Pulmonary artery endothelial cell (primary cell): ENCODE measurements around the gene PITX1. TPM values are rescaled to one million over a fixed set of nuclear protein-coding genes. Genes with fewer than 3 reads are reported as not detected.
"Not testable (repeated sequence)": the region's sequence is repeated elsewhere in the genome, so short reads cannot be mapped to it uniquely, and the experiment has no call there.

ENCODE experiments used
- DNase-seq: peaks from one replicate; pipeline ENCODE4 v3.0.0-alpha.2; 2011; ENCODE audit warnings: low read depth, low spot score
- total RNA-seq: library from RNA; depleted of rRNA; stranded (reverse); fragments of >200 nt; gene quantifications from 2 replicates; pipeline ENCODE4 v1.2.3, GENCODE V29; 2014

The PITX1 gene
- total RNA-seq = 0.04 and 0.26 TPM in 2 replicates

DNA sequence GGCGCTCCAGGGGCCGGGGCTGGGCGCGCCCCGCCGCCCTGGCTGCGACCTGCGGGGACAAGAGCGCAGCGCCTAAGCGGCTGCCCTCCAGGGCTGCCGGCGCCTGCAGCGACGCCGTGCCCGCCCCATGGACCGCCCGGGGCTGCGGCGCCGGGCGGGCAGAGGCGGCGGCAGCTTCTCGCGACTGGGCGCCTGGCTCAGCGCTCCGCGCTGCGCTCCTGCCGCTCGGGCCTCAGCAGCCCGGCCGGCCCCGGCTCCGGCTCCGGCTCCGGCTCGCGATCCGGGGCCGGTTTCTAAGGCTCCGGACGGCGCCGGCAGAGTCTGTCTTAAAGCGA lies at the start of gene PITX1:
Gene PITX1 (minus strand): TSS at position 328 of the 335 bp plus-strand sequence. CDS start 347 bp downstream, outside the sequence.
- no peak for DNase-seq

DNA sequence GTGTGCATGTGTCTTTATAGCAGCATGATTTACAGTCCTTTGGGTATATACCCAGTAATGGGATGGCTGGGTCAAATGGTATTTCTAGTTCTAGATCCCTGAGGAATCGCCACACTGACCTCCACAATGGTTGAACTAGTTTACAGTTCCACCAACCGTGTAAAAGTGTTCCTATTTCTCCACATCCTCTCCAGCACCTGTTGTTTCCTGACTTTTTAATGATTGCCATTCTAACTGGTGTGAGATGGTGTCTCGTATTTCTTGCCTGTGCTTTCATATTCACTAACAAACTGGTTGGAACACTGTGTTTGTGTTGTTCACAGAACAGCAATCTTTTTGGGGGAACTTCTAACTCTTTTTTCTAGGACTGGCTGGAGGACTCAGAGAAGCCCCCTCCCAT lies 49.3 kb upstream of the PITX1 start:
- DNase-seq = not testable (repeated sequence)

DNA sequence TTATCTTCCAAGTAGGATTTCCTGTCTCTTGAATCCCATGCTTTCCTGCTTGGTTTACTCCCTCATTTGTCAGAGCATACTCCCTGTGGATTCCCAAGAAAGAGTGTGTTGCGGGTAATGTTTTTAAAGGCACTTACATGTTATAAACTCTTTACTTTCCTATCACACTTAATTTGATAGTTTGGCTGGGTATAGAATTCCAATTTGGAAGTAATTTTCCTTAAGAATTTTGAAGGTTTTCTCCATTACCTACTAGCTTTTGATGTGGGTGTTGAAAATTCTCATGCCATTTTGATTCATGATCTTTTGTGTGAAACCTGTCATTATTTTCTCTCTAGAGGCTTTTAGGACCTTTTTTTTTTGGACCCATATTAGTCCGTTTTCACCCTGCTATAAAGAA lies 47.2 kb upstream of the PITX1 start:
- no peak for DNase-seq

DNA sequence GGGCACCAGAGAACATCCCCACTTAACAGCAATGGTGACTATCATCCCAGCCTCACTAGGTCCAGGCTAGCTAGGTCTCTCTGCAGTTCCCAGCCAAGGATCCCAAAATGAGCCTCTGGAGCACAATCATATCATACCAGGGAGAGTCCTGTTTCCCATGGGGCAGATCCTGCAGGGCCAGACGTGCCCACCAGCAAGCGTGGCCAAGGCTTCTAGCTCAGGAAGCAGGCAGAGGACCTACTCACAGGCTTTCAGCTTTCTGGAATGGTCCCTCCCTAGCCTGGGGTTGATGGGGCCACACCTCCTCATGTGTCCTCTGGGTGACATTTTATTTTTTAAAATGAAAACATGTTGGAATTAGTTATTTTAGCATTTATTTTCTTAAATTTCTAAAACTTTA lies 45.7 kb upstream of the PITX1 start:
- DNase-seq = no peak

DNA sequence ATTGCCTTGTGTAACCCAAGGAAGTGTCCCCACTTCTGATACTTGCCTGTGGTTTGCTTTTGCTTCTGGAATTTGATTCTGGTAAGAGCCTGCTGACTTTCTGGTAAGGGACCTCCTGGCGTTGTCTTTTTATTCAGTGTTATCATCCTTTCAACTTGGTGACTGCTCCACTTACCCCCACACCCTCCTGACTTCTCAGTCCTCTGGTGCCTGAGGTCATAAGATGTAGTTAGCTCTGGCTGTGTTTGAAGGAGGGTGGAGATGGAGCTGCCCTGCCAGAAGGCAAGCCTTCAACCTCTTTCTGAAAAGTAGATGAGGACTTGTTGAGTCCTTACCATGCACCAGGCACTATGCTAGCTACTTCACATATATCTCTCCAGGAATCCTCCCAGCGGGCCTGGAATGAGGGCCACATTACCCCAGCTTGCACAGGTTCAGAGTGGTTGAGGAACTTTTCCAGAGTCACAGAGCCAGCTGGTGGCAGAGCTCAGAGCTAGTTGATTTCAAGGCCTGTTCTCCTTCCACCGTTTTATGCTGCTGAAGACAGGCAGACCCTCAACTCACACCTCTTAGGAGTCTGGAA lies 45.2 kb upstream of the PITX1 start:
- DNase-seq = no peak

DNA sequence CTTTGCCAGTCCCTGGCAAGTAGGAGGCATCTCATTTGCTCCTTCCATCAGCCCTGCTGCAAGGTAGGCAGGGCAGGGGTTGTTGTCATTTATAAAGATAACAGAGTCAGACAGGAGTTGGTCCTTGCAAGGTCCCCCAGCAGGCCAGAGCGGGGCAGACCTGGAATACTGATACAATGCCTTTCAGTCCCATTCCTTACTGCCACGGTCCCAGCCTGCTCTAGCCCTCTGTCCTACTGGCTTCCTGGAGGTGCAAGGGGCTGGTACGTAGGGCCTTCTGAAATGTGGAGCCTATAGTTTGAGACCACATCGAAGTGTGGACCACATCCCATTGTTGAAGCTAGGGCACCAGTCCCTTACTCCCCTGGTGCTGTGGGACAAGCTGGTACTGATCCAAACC lies 42.8 kb upstream of the PITX1 start:
- DNase-seq = no peak

DNA sequence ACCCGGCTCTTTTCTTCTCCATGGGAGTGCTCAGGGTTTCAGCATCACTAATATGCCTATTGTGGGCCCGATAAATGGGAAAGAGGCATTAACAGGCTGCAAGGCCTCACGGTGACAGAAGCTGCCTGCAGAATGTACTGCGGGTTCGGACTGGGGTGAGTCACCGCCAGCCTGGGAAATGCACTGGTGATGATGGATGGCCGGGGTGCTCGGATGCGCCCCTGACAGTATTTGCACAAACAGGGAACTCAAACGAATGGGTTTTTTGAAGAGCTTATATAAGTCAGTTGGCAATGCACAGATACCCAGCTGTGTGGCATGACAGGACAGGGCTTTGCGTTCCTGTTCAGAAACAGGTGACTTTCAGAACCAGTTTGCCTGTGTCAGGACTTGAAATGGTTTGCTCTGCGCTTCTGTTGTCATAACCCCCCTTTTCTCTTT lies 42.0 kb upstream of the PITX1 start:
- no peak for DNase-seq

DNA sequence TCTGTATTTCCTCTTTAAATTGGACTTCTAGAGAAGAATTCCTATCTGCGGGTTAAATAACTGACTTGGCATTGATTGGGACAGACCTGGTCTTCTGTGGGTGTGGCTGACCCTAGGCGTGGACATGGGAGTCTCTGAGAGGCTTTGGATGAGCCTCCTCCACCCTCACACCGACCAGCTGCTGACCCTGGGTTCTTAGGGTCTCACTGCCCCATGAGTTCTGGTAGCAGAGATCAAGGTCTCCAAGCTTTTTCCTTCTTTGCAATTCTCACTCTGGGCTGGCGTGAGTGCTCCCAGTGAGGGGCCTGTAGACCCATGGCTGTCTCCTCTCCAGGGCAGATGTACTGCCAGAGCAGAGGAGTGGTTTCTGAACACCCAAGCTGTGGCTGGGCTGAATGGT lies 41.6 kb upstream of the PITX1 start:
- DNase-seq = no peak

DNA sequence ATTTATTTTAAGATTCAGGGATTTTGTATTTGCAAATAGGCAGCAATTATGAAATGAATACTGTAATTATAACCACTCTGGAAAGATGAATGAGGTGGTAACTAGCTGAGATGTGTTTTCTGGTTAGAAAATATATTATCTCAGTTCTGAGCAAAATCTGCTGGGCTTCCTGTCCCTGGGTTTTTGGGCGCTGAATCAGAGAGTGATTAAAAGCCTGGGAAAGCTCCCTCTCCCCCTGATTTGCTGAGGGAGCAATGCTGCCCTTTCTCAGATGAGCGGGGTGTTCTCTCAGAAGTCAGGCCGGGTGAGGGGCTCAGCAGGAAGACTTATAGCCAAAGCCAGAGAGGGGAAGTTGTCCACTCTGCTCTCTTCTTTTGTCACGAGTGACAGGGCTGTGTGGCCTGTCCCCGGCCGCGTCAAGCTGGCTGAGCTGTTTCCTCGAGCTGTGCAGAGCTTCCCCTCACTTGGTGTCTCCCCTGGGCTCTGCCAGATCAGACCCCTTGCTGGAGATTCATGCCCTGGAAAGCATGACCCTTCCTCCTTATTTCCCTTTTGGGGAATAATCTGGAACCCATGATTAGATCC lies 39.8 kb upstream of the PITX1 start:
- DNase-seq = no peak

DNA sequence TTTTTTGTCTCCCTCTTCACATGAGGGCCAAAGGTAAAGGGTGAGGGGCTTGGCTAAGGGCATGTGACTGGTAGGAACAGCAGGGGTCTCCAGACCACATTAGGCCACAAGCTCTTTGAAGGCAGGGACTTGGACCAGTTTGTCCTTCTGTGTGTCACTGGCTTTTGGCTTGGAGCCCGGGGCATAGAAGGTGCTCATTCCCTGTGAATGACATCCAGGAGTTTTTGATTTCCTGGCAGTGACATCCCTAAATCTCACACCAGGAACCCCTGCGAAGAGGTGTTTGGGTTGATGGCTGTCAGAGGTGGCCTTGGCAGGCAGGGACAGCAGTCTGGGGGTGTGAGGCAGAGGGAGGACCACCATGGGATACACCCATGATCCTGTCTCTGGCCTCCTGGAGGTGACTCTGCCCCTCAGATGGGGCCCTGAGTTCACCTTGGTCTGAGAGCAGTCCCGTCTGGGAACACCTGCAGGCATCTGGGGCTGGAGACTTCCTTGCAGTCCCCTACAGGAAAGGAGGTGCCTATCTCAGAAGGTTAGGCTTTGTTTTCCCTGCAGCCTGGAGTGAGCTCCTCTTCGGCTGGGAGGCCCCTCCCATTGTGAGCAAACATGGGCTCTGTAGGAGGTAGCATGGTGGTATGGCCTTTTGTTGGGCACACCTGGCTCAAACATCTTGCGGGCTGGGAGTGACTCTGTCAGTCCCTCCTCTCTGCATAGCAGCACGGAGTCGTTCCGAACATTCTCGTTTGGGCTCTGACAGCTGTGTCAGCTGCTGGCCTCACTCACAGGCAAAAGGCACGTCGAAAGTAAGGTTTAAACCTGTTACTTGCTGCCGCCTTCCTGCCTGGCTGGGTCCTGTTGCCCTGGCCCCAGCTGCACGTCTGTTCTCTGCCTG lies 38.6 kb upstream of the PITX1 start:
- no peak for DNase-seq

DNA sequence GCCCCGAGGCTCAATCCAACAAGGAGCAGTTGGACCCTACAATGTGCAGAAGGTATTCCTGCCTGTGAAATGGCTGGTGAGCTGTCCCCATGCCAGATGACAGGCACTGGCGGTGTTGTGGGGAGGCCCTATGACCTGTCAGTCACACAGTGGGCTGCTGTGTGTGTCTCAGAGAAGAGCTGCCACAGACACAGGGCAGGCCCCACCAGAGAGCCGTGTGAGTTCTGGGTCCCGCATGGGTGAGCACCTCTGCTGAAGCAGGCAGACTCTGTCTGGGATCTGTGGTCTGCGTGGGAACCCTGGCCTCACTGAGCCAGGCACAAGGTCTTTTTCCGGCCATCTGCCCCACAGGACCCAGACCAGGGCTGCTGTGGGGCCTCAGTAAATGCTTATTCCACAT lies 37.3 kb upstream of the PITX1 start:
- no peak for DNase-seq

DNA sequence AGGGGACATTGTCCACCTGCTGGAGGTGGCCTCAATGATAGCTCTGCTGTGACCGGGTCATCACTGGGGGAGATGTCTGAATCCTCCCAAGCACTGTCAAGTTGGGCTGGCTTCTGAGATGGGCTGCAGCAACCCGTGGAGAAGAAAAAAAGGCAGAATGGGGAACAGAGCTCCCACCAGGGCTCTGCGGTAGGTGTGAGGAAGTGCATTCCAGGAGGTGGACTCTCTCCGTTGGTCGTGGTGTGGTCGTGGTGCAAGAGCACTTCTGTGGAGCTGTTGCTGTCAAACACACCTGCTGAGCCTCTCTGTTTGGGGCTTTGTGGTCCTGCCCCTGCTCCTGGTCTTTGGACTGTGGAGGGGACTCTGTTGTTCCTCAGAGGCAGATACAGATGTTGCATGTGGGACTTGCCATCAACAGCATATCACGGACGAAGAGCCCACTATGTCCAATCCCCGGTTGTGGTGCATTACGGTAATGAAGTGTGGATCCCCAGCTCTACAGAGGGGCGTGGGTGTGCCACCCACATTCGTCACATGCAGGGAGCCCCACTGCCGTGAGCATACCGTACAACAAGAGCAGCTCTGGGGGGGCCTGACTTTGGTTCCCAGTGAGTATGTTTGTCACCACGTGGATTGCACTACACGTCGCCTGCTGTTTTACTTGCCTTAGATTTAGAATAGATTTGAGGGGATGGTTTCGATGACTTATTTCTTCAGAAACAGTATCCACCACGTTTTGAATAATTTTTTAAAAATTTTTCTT lies 36.0 kb upstream of the PITX1 start:
- DNase-seq = no peak

DNA sequence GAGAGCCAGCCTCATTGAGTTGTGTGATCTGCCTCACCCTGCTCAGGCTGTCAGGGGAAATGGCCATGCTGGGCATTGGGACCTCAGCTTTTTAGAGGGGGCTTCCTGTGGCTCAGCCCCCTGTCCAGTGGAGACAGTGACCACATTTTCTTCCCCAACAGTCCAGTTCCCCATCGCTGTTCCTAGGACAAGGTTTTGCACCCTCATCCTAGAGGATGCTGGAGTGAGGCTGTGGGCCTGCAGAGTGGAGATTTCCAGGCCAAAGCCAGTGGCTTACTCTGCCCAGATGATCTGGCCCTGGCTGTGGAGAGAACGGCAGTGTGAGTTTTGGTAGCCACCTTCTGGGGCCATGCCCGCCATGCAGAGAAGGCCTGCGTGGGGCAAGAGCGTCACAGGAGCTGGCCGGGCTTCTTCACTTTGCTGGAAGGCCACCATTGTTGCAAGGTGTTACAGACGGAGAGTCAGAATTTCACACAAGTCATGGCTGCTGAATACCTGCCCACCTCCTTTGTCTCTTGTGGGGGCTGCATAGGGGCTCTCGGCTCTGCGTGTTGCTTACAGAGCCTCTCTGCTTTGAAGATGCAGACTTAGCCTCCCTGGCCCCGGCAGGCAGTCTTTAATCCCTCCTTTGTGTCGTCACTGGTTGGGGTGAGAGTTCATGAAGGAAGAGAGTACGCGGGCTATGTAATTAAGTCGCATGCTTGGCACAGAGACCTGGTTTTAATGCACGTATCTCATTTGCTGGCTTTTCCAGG lies 35.2 kb upstream of the PITX1 start:
- no peak for DNase-seq

DNA sequence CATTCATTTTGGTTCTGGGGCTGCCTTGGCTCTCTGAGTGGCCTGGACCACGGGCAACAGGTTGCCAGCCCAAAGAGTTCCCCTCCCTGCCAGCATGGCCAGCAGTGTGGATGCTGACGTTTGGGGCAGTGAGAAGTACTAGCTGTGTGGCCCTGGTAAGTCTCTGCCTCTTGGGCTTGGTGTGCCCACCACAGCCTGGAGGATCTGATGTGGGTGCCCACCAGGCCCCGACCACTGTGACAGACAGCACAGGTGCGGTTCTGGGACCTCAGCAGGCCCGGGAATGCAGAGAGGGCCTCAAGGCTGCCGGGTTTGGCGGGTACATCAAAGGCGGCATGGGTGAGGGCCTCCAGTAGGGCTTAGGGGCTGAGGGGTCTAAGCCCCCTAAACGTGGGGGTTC lies 33.6 kb upstream of the PITX1 start:
- DNase-seq = no peak

DNA sequence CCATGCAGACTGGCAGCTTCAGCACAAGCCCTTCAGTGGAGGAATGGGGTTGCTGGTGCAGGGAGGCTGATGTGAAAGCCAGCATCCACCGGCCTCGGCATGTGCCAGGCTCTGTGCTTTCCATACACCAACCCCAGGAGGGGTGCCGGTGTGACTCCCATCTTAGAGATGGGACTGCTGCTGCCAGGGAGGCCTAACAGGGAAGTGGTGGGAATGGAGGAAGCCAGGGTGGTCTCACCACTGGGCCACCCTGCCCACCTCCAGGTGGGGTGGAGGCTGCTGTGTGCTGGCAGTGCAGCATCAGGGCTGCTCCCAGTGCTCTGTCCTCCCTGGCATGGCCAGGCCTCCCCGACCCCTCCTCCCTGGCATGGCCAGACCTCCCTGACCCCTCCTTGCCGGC lies 32.8 kb upstream of the PITX1 start:
- no peak for DNase-seq

DNA sequence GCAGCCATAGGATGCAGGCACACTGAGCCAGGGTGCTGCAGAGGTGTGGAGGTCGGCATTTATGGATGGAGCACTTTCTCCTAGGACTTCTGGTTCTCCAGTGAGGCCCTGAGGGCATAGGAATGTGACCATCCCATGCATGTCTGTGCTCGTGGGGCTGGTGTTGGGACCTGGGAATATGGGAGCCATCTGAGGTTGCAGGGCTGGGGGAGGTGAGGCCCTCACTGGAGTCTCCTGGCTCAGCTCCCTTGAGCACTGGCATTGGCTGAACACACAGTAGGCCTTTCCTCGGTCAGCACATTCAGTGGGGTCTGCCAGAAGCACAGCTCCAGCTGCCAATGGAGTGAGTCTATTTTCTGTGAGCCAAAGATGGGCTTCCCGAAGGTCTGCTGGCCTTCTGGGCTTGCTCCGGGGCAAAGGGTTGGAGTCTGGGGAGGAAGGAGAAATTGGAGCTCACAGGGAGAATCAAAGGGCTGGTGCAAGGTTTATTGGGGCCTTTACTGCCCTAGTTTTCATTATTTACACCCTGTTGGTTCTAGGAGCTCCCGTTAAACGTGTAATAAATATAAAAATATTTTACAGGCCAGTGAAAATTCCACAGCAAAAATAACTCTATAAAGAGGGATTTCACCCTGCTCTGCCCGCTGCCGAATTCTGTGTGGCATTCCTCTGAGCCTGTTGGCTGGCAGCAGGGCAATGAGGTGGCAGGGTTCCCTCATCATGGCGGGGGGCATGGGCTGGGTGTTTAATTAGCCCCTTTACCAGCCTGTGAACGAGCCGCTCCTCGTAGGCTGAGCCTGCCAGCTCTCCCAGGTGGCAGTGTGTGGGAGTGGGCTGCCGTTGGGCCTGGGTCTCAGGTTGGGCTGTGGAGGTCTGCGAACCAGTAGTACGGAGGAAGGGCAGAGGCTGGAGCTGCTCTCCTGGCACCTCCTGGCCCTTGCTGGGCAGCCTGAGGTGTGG lies 31.6 kb upstream of the PITX1 start:
- no peak for DNase-seq

DNA sequence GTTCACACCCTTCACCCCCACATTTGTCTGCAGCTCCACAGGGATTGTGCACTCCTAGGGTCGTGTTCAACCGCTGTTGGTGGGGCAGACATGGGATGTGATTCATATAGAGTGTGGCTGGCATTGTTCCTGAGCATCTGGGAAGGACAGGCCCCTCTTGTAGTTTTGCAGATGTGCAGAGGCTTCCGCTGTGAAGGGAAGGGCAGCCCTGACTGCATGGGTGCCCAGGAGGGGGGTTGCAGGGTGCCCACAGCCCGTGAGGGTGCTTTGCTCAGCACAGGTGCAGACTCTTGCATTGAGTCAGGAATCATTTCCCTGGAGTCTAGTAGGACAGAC lies 30.2 kb upstream of the PITX1 start:
- DNase-seq = no peak

DNA sequence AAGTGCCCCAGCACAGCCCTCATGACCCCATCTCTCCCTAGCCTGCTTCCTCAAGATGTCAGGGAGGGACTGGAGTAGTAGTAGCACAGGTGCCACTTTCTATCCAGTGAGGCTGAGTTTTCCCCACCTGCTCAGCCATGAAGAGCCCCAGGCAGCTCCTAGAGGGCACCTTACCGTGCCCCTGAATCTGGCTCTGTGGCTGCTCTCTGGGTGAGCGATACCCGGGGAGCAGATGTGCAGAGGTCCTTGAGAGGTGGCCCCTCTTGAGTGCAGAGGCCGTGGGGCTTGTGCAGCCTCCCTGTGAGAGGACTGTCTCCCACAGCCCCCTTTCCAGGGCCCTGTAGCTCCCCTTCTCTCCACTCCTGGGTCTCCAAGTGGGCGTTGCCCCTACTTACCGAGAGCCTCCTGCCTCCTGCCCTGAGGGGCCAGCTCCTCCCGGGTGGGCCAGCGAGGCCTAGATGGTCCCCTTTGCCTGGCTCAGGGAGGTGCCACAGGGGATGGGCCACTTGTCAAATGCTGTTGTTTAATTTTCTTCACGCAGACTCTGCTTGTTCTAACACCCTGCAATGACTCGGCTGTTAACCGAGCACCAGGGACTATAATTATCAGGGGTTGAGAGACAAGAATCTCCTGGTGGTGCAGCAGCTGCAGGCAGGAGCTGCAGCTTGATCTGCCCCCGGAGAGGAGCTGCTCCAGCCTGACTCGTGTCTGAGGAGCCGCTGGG lies 29.6 kb upstream of the PITX1 start:
- no peak for DNase-seq

DNA sequence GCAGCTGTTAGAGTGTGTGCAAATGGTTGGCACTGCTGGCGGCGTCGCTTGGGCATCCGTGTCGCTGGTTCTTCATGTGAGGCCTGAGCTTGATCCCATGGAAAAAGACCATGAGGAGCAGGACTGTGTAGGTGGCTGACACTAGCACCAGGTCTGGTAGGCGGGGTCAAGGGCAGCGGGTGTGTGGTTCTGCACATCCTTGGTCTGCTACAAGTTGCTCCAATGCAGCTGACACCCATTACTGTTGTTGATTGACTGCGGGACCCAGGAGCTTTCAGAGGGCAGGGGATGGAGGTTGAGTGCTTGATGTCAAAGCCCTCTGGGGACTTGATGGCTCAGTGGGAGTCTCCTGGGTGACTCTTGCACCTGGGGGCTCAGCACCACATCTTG lies 29.0 kb upstream of the PITX1 start:
- no peak for DNase-seq
